Pancreas (tissue), 10 donors: ENCODE results near the gene ZGPAT. TPM values are rescaled to one million over a fixed set of nuclear protein-coding genes. Genes with fewer than 3 reads are reported as not detected.
A peak's percentile ranks its signal among the peaks of the same experiment; 100 is the strongest.

Experiments used
- ATAC-seq, 4 donors: fragments of 200-7000 bp; cut with Tn5 transposase; one replicate each; pipeline versions ENCODE4 v1.8.0 to v1.9.1; 2020; ENCODE audit warnings: mild to moderate bottlenecking in 4 of 4, moderate library complexity in 4 of 4
- DNase-seq, 6 donors: peaks; one replicate each; pipeline ENCODE4 v3.0.0-alpha.2; 2020
- FAIRE-seq: peaks from 2 replicates; lab custom pipeline; 2012; peaks lifted over from hg19 to GRCh38; lab: Jason Lieb, UNC
- H3K27ac ChIP-seq, 4 donors: fragments of 200-600 bp; sonication (generic); 1 replicate in 3 of 4; 2 replicates in 1 of 4; pipeline versions ENCODE4 v1.5.0 to v1.8.0; 2020
- H3K27me3 ChIP-seq, 4 donors: fragments of 200-600 bp; one replicate each; pipeline ENCODE4 v1.8.0; 2021
- H3K36me3 ChIP-seq, 3 donors: fragments of 200-600 bp; sonication (generic) in 1 of 3; one replicate each; pipeline versions ENCODE4 v1.5.0 to v1.8.0; 2020 to 2021
- H3K4me1 ChIP-seq, 3 donors: fragments of 200-600 bp; one replicate each; pipeline ENCODE4 v1.8.0; 2021
- H3K4me3 ChIP-seq, 4 donors: fragments of 200-600 bp; sonication (generic) in 2 of 4; one replicate each; pipeline versions ENCODE4 v1.5.0 to v1.8.0; 2020 to 2021
- H3K9me3 ChIP-seq, 4 donors: fragments of 200-600 bp; one replicate each; pipeline ENCODE4 v1.8.0; 2021
- WGBS, 2 donors: extraction: QIAGEN DNeasy Blood & Tissue Kit; methylation state at CpG; one replicate each; pipeline ENCODE4 v1.1.7; 2013; 5-methylcytosine and 5-hydroxymethylcytosine counted together
- intact Hi-C, 3 donors: fragments of 100-400 bp; cut with DNase I; formaldehyde crosslinking; loops; one replicate each; pipeline versions ENCODE4 v1.11.1 to v1.14.2; 2022
- polyA plus RNA-seq, 2 donors: library from polyadenylated mRNA; stranded (reverse); fragments of 200-250 nt; gene quantifications; one replicate each; pipeline ENCODE4 v1.2.3, GENCODE V29; 2013
- total RNA-seq, 6 donors: library from RNA; stranded (reverse); fragmentation: NEBNext Ultra II Directional in 4 of 6; extraction: Animal tissue kit (Norgen Biotek cat#: 25700) in 4 of 6; gene quantifications; one replicate each; pipeline versions ENCODE4 v1.2.1 to v1.2.4, GENCODE V29; 2021 to 2023
- TF ChIP-seq, protein P1 (sequence below), 4 donors: fragments of 200-600 bp; sonication (generic) in 3 of 4; IDR thresholded peaks; one replicate each; pipeline versions ENCODE4 v1.5.0 to v1.8.0; 2021; ENCODE audit warnings: antibody characterized with exemption in 4 of 4
- donor health status: healthy with polysubstance abuse.
- donor health status: DM: no; HTN: no; CAD: no; lungs with moderate emphysema.
- donor health status: DM: no; HTN: no; CAD: no.
- donor health status: control.
- donor health status: control.
- donor health status: Bipolar disorder and iron deficiency.
- donor health status: DM: yes; HTN: yes; CAD: no.
- donor health status: DM: no; HTN: no; CAD: no.
- donor health status: DM: no; HTN: no; CAD: no.
- donor health status: DM: yes; HTN: yes; CAD: no.

The ZGPAT gene
- total and polyA plus RNA-seq, 8 donors = 9.3 to 61.6 (median 12.3) TPM

- Histone ChIP-seq H3K36me3 (peaks cover 0 to 7% (median 0%) of the 10 kb centered on the region in 3 donors), H3K4me3 (no peak overlapping the region), H3K9me3 (no peaks in the 10 kb centered on the region), H3K27ac (no peak overlapping the region), H3K4me1 (peaks cover 0 to 12% (median 0%) of the 10 kb centered on the region in 3 donors), H3K27me3 (no peaks in the 10 kb centered on the region)
- 87 to 89% methylated on average over 43 of the region's 43 CpGs for WGBS, 2 donors
- peak in 1 of 6 donors; percentile 71 for DNase-seq
- intact Hi-C loops = no loop called here
- no peak for ATAC-seq
- TF ChIP-seq, protein P1, sequence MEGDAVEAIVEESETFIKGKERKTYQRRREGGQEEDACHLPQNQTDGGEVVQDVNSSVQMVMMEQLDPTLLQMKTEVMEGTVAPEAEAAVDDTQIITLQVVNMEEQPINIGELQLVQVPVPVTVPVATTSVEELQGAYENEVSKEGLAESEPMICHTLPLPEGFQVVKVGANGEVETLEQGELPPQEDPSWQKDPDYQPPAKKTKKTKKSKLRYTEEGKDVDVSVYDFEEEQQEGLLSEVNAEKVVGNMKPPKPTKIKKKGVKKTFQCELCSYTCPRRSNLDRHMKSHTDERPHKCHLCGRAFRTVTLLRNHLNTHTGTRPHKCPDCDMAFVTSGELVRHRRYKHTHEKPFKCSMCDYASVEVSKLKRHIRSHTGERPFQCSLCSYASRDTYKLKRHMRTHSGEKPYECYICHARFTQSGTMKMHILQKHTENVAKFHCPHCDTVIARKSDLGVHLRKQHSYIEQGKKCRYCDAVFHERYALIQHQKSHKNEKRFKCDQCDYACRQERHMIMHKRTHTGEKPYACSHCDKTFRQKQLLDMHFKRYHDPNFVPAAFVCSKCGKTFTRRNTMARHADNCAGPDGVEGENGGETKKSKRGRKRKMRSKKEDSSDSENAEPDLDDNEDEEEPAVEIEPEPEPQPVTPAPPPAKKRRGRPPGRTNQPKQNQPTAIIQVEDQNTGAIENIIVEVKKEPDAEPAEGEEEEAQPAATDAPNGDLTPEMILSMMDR (IDR thresholded peaks at IDR 0.05) = no peak
- FAIRE-seq = no peak
These were observed 7.4 kb upstream of the ZGPAT start for GRCh38 chr20:63700199-63701050.

- Histone ChIP-seq H3K4me3 (no peak overlapping the region), H3K36me3 (peaks cover 0 to 7% (median 0%) of the 10 kb centered on the region in 3 donors), H3K27ac (no peak overlapping the region), H3K27me3 (no peaks in the 10 kb centered on the region), H3K4me1 (peaks cover 0 to 12% (median 0%) of the 10 kb centered on the region in 3 donors), H3K9me3 (no peaks in the 10 kb centered on the region)
- no peak for ATAC-seq
- no peak for FAIRE-seq
- WGBS, 2 donors = 80 to 88% methylated on average over 4 to 5 of the region's 5 CpGs
- TF ChIP-seq, protein P1 (IDR thresholded peaks at IDR 0.05) = no peak
- DNase-seq = no peak
- intact Hi-C loops = no loop called here
These were observed 6.8 kb upstream of the ZGPAT start for GRCh38 chr20:63701051-63701328.

- peaks cover 0 to 7% (median 0%) of the 10 kb centered on the region in 3 donors for H3K36me3 ChIP-seq
- peaks cover 0 to 13% (median 2%) of the 10 kb centered on the region in 3 donors for H3K4me1 ChIP-seq
- no peaks in the 10 kb centered on the region for H3K27me3 ChIP-seq
- H3K27ac ChIP-seq = no peak overlapping the region
- TF ChIP-seq, protein P1 (IDR thresholded peaks at IDR 0.05) = no peak
- H3K4me3 ChIP-seq = no peak overlapping the region
- DNase-seq (peak in 2 of 6 donors; percentile 34 to 77), ATAC-seq (no peak), FAIRE-seq (no peak)
- 83 to 89% methylated on average over 14 of the region's 14 CpGs for WGBS, 2 donors
- intact Hi-C loops = no loop called here
- no peaks in the 10 kb centered on the region for H3K9me3 ChIP-seq
These were observed 6.4 kb upstream of the ZGPAT start for GRCh38 chr20:63701329-63702035.

- ATAC-seq = no peak
- intact Hi-C loops = no loop called here
- DNase-seq = peak in 1 of 6 donors; percentile 72
- Histone ChIP-seq H3K9me3 (no peaks in the 10 kb centered on the region), H3K4me1 (peaks cover 0 to 9% (median 6%) of the 10 kb centered on the region in 3 donors), H3K27ac (no peak overlapping the region), H3K4me3 (no peak overlapping the region), H3K27me3 (no peaks in the 10 kb centered on the region), H3K36me3 (peaks cover 0 to 7% (median 0%) of the 10 kb centered on the region in 3 donors)
- TF ChIP-seq, protein P1 (IDR thresholded peaks at IDR 0.05) = no peak
- no peak for FAIRE-seq
- 90 to 91% methylated on average over 16 of the region's 16 CpGs for WGBS, 2 donors
These were observed 5.7 kb upstream of the ZGPAT start for GRCh38 chr20:63702036-63702665.
